Heart left ventricle (tissue), 16 donors: ENCODE measurements around the gene CCDC191. TPM values are rescaled to one million over a fixed set of nuclear protein-coding genes. Genes with fewer than 3 reads are reported as not detected.

Experiments
- ATAC-seq, 4 donors: fragments of 200-7000 bp; cut with Tn5 transposase; one replicate each; pipeline ENCODE4 v1.9.1; 2020 to 2022; ENCODE audit warnings: moderate library complexity in 4 of 4, mild to moderate bottlenecking in 3 of 4, moderate number of reproducible peaks in 1 of 4
- DNase-seq, 5 donors: peaks; one replicate each; pipeline ENCODE4 v3.0.0-alpha.2; 2020
- H3K27ac ChIP-seq, 12 donors: fragments of 200-600 bp; sonication (generic) in 4 of 12; one replicate each; pipeline versions ENCODE4 v1.5.0 to v1.8.0; 2016 to 2022; ENCODE audit warnings: mild to moderate bottlenecking in 2 of 12
- H3K27me3 ChIP-seq, 9 donors: fragments of 200-600 bp; sonication (generic) in 2 of 9; one replicate each; pipeline versions ENCODE4 v1.5.1 to v1.8.0; 2016 to 2022; ENCODE audit warnings: mild to moderate bottlenecking in 3 of 9
- H3K36me3 ChIP-seq, 9 donors: fragments of 200-600 bp; sonication (generic) in 2 of 9; one replicate each; pipeline versions ENCODE4 v1.5.0 to v1.8.0; 2018 to 2022; ENCODE audit warnings: mild to moderate bottlenecking in 2 of 9
- H3K4me1 ChIP-seq, 12 donors: fragments of 200-600 bp; sonication (generic) in 4 of 12; one replicate each; pipeline versions ENCODE4 v1.5.0 to v1.8.0; 2016 to 2022; ENCODE audit warnings: mild to moderate bottlenecking in 3 of 12
- H3K4me3 ChIP-seq, 12 donors: fragments of 200-600 bp; sonication (generic) in 4 of 12; one replicate each; pipeline versions ENCODE4 v1.5.0 to v1.8.0; 2017 to 2022; ENCODE audit warnings: mild to moderate bottlenecking in 9 of 12, moderate library complexity in 4 of 12
- H3K9me3 ChIP-seq, 12 donors: fragments of 200-600 bp; sonication (generic) in 4 of 12; one replicate each; pipeline versions ENCODE4 v1.5.0 to v1.8.0; 2016 to 2022; ENCODE audit warnings: mild to moderate bottlenecking in 1 of 12
- POLR2A ChIP-seq, 2 donors: fragments of 450-650 bp; IDR thresholded peaks; one replicate each; pipeline ENCODE4 v1.6.1; 2017; ENCODE audit warnings: antibody characterized with exemption in 2 of 2, mild to moderate bottlenecking in 2 of 2, moderate library complexity in 2 of 2
- WGBS, 4 donors: extraction: QIAGEN DNeasy Blood & Tissue Kit in 2 of 4; methylation state at CpG; one replicate each; pipeline versions ENCODE4 v1.1.5 to v1.1.7; 2013 to 2018; 5-methylcytosine and 5-hydroxymethylcytosine counted together
- intact Hi-C, 10 donors: fragments of 100-400 bp; cut with DNase I; formaldehyde crosslinking; loops; one replicate each; pipeline versions ENCODE4 v1.11.1 to v1.14.2; 2022
- polyA plus RNA-seq, 2 donors: library from polyadenylated mRNA; stranded (reverse); fragments of 200-250 nt; gene quantifications; one replicate each; pipeline ENCODE4 v1.2.3, GENCODE V29; 2013
- total RNA-seq, 9 donors: library from RNA; depleted of rRNA in 2 of 9; stranded (reverse); fragments of >200 nt in 2 of 9; fragmentation: NEBNext Ultra II Directional in 3 of 9; extraction: Animal tissue kit (Norgen Biotek cat#: 25700) in 3 of 9; gene quantifications; one replicate each; pipeline versions ENCODE4 v1.1.0 to v1.2.4, GENCODE V29; 2016 to 2023
- TF ChIP-seq, protein P1 (sequence below), 12 donors: fragments of 200-600 bp; sonication (generic) in 4 of 12; IDR thresholded peaks; one replicate each; pipeline versions ENCODE4 v1.5.0 to v1.8.0; 2018 to 2022; ENCODE audit warnings: antibody characterized with exemption in 12 of 12, mild to moderate bottlenecking in 5 of 12
- donor health status: ischemic (EF 13 %, LVEDD 7.1; RV severe dilation, severe dysfunction).
- donor health status: healthy with polysubstance abuse.
- donor health status: DM: no; HTN: yes; CAD: no.
- donor health status: DM: no; HTN: no; CAD: no.
- donor health status: ischemic (EF 25% LVEDD 6.9; RV normal size, moderate dysfunction).
- donor health status: ischemic (EF 25% LVEDD 5.7; RV mildly dilated, moderate dysfunction).
- donor health status: healthy.
- donor health status: DM: yes; HTN: yes; CAD: no.
- donor health status: ischemic (EF 35%, LVEDD 5.7; RV mildly dilated, moderate dysfunction).
- donor health status: nonischemic (EF 11% LVEDD 7.7; RV severe dilation, severe dysfunction).
- donor health status: DM: yes; HTN: yes; CAD: no.
- donor health status: PGD.
- donor health status: ischemic (EF 29% LVEDD 5.4; RV normal size, mild dysfunction).
- donor health status: nonischemic (EF 23%, LVEDD 6.1; RV moderate dilation, normal function).

Gene CCDC191
- total and polyA plus RNA-seq, 11 donors, result 0.38 to 3.2 (median 1.0) TPM

- peaks cover 0 to 5% (median 0%) of the 10 kb centered on the region in 9 donors for H3K36me3 ChIP-seq
- TF ChIP-seq, protein P1, sequence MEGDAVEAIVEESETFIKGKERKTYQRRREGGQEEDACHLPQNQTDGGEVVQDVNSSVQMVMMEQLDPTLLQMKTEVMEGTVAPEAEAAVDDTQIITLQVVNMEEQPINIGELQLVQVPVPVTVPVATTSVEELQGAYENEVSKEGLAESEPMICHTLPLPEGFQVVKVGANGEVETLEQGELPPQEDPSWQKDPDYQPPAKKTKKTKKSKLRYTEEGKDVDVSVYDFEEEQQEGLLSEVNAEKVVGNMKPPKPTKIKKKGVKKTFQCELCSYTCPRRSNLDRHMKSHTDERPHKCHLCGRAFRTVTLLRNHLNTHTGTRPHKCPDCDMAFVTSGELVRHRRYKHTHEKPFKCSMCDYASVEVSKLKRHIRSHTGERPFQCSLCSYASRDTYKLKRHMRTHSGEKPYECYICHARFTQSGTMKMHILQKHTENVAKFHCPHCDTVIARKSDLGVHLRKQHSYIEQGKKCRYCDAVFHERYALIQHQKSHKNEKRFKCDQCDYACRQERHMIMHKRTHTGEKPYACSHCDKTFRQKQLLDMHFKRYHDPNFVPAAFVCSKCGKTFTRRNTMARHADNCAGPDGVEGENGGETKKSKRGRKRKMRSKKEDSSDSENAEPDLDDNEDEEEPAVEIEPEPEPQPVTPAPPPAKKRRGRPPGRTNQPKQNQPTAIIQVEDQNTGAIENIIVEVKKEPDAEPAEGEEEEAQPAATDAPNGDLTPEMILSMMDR (IDR thresholded peaks at IDR 0.05), result no peak
- TF ChIP-seq POLR2A (IDR thresholded peaks at IDR 0.05), result no peak
- DNase-seq, result no peak
- no peaks in the 10 kb centered on the region for H3K4me1 ChIP-seq
- no peak overlapping the region for H3K27ac ChIP-seq
- H3K27me3 ChIP-seq, result no peaks in the 10 kb centered on the region
- WGBS, 4 donors, result 90 to 96% (median 91%) methylated on average over 2 of the region's 2 CpGs
- H3K9me3 ChIP-seq, result no peaks in the 10 kb centered on the region
- intact Hi-C loops, result no loop called here
- H3K4me3 ChIP-seq, result no peak overlapping the region
- ATAC-seq, result no peak
Measured at GRCh38 chr3:114020907-114021306, 35.4 kb downstream of the CCDC191 start.

DNA sequence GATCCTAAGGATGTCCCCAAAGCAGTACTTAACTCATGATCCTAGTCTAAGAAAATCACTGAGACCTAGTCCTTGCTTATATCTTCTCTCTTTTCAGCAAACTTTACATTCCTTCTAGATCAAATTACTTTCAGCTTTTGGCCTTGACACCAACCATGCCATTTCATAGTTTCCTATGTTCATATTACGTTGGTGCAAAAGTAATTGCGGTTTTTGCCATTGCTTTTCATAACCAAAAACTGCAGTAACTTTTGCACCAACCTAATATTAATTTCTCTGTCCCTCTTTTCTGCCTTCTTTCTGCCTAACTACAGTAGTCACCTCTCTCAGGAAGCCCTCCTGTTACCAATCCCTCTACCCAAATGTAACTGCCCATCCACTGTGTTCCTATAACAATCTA, 36.8 kb downstream of the CCDC191 start:
- Histone ChIP-seq H3K27ac (no peak overlapping the region), H3K4me3 (no peak overlapping the region), H3K36me3 (peaks cover 0 to 5% (median 0%) of the 10 kb centered on the region in 9 donors), H3K27me3 (no peaks in the 10 kb centered on the region), H3K4me1 (no peaks in the 10 kb centered on the region), H3K9me3 (no peaks in the 10 kb centered on the region)
- 93 to 100% (median 97%) methylated on average over 2 of the region's 2 CpGs for WGBS, 4 donors
- ATAC-seq, result no peak
- DNase-seq, result no peak
- intact Hi-C loops, result no loop called here
- no peak for TF ChIP-seq POLR2A (IDR thresholded peaks at IDR 0.05)
- TF ChIP-seq, protein P1 (IDR thresholded peaks at IDR 0.05), result no peak

DNA sequence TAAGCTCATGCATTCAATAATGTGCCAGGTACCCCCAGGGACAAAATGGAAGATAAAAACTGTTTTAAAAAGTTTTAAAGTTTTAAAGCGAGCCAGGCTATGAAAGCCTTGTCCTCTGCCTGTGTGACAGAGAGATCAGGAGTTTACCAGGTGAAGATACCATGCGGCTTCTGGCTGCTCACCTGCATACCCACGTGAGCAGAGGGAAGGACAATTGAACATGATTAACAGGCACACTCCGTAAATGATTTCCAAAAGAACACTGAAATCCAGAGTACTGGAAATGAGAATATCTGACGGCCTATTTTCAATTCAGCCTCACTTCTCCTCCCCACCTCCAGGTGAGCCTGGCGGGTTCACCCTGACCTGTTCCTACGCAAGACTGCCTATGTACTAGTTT, 42.1 kb downstream of the CCDC191 start:
- Histone ChIP-seq H3K27me3 (no peaks in the 10 kb centered on the region), H3K36me3 (peaks cover 0 to 22% (median 0%) of the 10 kb centered on the region in 9 donors), H3K27ac (no peak overlapping the region), H3K4me1 (no peaks in the 10 kb centered on the region), H3K4me3 (no peak overlapping the region), H3K9me3 (no peaks in the 10 kb centered on the region)
- no peak for DNase-seq
- no peak for TF ChIP-seq POLR2A (IDR thresholded peaks at IDR 0.05)
- TF ChIP-seq, protein P1 (IDR thresholded peaks at IDR 0.05), result no peak
- WGBS, 4 donors, result 84 to 95% (median 94%) methylated on average over 7 of the region's 7 CpGs
- intact Hi-C loops, result no loop called here
- no peak for ATAC-seq

DNA sequence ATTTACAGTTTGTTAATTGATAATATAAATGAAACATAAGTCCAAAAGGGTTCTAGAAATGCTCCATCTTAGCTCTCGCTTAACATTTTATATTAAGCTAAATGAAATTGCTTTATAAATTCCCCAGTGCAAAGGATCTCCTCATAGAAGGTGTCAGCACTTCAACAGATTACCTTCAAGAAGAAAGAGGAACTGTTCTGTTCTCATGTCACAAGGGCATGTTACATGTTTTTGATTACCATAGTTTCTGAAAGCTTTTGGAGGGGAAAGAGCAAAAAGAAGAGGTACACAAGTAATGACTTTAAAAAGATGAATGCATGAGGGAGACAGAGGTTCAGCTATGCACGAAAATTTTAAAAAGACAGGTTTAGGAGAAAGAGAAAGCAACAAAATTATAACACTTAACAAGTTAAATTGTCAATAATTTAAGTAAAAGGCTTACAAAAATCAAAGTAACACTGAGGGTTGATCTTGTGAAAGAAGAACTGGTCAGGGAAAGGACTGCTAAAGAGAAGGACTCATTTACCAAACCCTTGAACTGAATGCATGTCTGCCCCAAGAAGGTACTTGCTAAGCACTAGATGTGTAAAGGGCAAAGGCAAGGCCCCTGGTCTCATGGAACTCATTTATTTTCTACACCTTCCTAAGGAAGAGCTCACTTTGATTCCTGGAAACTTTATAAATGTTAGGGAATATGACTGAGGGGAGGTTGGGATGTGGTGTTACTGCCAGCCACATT, 45.1 kb downstream of the CCDC191 start:
- DNase-seq (no peak), ATAC-seq (no peak)
- H3K4me1 ChIP-seq, result no peaks in the 10 kb centered on the region
- TF ChIP-seq, protein P1 (IDR thresholded peaks at IDR 0.05), result no peak
- no peak for TF ChIP-seq POLR2A (IDR thresholded peaks at IDR 0.05)
- H3K27ac ChIP-seq, result no peak overlapping the region
- intact Hi-C loops, result no loop called here
- no peaks in the 10 kb centered on the region for H3K27me3 ChIP-seq
- H3K9me3 ChIP-seq, result no peaks in the 10 kb centered on the region
- H3K4me3 ChIP-seq, result no peak overlapping the region
- 87 to 93% (median 90%) methylated on average over 2 of the region's 2 CpGs for WGBS, 4 donors
- peaks cover 0 to 24% (median under 1%) of the 10 kb centered on the region in 9 donors for H3K36me3 ChIP-seq
